ENCODE data around the gene C17orf67.

- TF ChIP-seq ZFP30 (CRISPR knock-in tag; IDR thresholded peaks at IDR 0.05) (no peak), BACH2 (CRISPR knock-in tag; IDR thresholded peaks at IDR 0.05; ENCODE audit: borderline replicate concordance) (no peak), ARNTL (CRISPR knock-in tag; IDR thresholded peaks at IDR 0.05; ENCODE audit: borderline replicate concordance, low read depth) (no peak), CREB5 (CRISPR knock-in tag; IDR thresholded peaks at IDR 0.05; ENCODE audit: low read depth) (no peak), SNAI2 (CRISPR knock-in tag; IDR thresholded peaks at IDR 0.05) (no peak), CSDC2 (CRISPR knock-in tag; IDR thresholded peaks at IDR 0.05) (no peak), PATZ1 (CRISPR knock-in tag; IDR thresholded peaks at IDR 0.05; ENCODE audit: borderline replicate concordance) (no peak), TCF4 (CRISPR knock-in tag; IDR thresholded peaks at IDR 0.05; ENCODE audit: borderline replicate concordance) (no peak), OSR1 (CRISPR knock-in tag; IDR thresholded peaks at IDR 0.05) (no peak)
These were observed 32.4 kb upstream of the C17orf67 start for GRCh38 chr17:56866076-56866475.

Data from SK-N-SH treated with all-trans-retinoic acid at 6 μM for 48 hours (cell line).